HG03442 (cell line): ENCODE results near the gene CDKL5.

Experiments
- ATAC-seq: cut with Tn5 transposase; IDR thresholded peaks from one replicate; pipeline ENCODE4 v1.9.1; 2021; ENCODE audit warnings: mild to moderate bottlenecking, moderate library complexity; ENCODE audit not compliant: unreplicated experiment

The CDKL5 gene

GRCh38 chrX:18640686-18641085 is 215.3 kb downstream of the CDKL5 start:
- no peak for ATAC-seq

DNA sequence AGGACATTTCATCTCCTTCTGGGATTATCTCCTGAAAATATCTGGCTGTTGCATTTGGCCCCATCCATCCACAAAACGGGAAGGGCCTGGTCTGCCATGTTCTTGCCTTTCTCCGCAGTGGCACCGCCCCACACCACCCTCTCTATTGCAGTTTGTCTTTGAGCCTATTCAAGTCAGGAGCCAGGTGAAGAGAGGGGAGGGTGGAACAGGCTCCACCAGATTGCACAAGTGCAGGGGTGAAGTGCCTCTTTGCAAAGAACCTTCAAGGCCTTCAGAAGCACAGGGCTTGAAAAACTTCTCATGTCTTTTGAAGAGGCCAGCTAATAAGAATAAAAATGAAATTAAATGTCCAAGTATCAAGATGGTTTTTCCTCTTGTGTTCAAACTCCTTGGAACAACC is 217.8 kb downstream of the CDKL5 start:
- no peak for ATAC-seq

- ATAC-seq: no peak
Measured at GRCh38 chrX:18643853-18644252, 218.4 kb downstream of the CDKL5 start.

DNA sequence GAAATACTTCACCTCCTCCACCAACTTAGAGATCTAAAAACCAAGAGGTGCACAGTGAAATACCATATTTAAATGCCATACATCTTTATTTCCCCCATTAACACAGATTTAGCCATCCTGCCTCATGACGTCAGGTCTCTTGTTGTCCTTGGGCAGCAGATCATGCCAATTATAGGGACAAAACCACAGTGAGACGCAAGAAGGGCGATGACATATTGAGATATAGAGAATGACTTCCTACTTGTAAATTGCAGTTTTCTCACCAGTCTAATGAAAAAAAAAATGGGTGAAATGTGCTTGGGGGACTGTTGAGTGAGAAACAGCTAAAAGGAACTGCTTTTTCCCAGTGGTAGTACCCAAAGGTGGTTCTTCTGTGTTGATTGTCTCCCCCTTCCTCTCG is 222.2 kb downstream of the CDKL5 start:
- no peak for ATAC-seq

GRCh38 chrX:18649498-18649951 is 224.1 kb downstream of the CDKL5 start:
- ATAC-seq: no peak

- no peak for ATAC-seq
Measured at GRCh38 chrX:18650662-18651061, 225.3 kb downstream of the CDKL5 start.

GRCh38 chrX:18652636-18653035 is 227.2 kb downstream of the CDKL5 start:
- no peak for ATAC-seq

DNA sequence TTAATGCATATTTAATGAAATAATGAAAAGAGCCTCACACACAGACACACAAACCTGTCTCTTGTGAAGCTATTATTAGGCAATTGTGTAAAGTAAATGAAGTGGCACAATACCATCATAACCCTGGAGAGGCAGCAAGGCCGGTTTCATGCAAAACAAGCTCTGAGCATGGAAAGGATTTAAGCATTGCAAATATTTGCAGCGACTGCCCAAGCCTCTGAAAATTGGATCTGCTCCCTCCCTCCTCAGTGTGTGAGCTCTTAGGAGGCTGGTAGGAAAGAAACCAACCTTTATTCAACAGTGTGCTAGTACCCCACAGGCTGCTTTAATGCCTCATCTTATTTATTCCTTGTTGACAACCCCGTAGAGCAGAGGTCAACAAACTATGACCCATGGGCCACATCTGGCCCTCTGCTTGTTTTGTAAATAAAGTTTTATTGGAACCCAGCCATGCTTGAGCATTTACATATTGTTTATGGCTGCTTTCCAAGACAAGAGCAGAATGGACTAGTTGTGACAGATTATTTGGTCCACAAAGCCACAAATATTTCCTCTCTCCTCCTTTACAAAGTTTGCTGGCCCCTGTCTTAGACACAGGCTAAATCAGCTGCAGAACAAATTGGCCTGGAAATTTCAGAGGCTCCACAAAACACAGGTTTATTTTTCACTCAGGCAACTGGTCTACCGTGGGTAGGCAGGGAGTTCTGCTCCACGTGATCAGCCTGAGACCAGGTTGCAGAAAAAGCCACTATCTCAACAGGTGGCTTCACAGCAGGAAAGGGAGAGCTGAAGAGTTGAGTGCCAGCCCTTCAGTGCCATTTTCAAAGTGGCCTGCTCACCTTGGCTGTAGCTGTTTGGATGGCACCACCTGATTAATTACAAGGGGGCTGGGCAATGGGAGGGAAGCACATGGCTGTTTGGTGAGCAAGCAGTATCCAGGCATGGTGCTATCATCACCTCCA is 229.7 kb downstream of the CDKL5 start:
- ATAC-seq: no peak

GRCh38 chrX:18661273-18661672 is 235.9 kb downstream of the CDKL5 start:
- no peak for ATAC-seq

GRCh38 chrX:18664947-18665346 is 239.5 kb downstream of the CDKL5 start:
- no peak for ATAC-seq

GRCh38 chrX:18666614-18667013 is 241.2 kb downstream of the CDKL5 start:
- no peak for ATAC-seq

- no peak for ATAC-seq
Measured at GRCh38 chrX:18668071-18668835, 242.8 kb downstream of the CDKL5 start.

- no peak for ATAC-seq
Measured at GRCh38 chrX:18672008-18672407, 246.6 kb downstream of the CDKL5 start, which contains the start of gene RS1. Gene RS1, minus strand, starts transcription at chrX:18672108. Its CDS starts 40 bp downstream, at chrX:18672068.

GRCh38 chrX:18674417-18674787 is 249.0 kb downstream of the CDKL5 start:
- peak; percentile 28 for ATAC-seq

DNA sequence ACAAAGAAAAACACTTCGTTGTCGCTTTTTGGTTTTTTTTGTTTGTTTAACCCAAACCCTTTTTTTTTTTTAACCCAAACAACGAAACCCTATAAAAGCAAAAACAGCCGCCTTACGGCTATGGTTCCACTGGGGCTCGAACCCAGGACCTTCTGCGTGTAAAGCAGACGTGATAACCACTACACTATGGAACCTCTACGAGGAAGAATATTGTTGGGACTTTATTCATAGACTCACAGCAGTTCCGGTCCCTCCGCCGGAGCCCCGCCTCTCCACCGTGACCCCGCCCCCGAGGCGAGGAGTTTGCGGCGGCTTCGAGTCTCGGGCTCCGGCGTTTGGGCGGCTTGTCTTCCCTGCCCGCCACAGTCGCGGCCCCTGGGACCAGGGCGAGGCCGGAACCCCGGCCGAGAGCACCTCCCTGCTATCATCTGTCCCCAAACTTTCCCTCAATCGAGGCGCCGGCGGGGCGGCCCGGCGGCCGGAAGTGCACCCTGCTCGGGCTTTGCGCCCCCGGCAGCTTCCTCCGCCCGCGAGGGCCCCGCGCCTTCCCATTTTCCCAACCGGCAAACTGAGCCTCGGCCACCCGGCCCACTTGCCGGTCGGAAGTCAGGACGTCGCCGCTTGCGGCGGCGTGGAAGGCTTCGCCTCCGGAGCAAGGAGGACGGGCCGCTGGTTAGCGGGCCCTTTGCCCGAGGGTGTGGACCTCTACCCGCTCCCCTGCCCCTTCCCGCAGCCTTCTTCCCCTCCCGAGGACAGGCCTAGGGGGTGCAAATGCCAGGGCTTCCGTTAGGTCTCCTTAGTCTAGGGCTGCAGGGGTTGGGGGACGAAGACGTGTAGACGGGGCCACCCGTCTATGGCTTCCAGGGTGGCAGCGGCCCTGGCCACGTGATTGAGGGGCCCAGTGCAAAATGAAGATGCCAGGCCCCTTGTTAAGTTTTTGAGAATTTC is 249.7 kb downstream of the CDKL5 start:
- peak; percentile 74 for ATAC-seq

GRCh38 chrX:18676050-18676449 is 250.6 kb downstream of the CDKL5 start:
- no peak for ATAC-seq

DNA sequence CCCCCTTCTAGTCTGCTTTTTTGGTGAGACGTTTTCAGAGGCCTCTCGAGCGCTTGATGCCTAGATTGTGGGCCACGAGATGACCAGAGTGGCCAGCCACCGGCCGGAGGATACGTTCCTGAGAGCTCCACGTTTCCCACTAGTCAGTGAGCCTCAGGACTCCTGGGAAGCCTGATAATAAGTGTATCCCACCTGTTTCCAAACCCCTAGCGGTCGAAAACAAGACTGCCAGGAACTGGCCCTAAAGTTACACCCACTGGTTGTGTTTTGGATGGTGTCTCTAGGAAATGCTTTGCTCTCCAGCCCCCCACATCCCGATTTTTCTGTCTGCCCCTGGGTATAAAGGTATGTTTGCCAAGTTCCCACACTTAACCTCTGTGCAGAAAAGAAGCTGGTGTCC is 251.1 kb downstream of the CDKL5 start:
- no peak for ATAC-seq

DNA sequence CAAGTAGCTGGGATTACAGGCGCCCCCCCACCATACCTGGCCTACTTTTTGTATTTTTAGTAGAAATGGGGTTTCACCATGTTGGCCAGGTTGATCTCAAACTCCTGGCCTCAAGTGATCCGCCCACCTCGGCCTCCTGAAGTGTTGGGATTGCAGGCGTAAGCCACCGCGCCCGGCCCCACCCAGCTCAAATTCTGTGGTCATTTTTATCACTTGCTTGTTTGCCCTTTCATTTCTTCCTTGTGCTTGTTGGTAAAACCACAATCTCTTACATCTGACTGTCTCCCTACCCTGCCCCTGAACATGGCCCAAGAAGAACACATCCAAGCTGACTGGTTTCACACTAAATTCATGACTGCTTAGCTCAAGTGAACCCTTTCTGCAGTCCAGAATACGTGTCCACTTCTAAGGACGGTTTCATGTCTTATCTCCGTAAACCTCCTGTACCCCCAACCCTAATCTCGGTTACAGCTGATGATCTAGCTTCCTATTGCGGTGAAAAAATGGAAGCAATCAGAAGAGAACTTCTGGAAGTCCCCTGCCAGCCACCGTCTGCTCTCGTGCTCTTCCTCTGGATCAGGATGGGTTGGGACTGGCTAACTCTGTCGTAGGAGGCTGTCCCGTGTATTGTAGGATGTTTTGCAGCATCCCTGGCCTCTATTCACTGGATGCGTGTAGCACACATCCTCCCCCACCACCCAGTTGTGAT is 251.9 kb downstream of the CDKL5 start:
- no peak for ATAC-seq

DNA sequence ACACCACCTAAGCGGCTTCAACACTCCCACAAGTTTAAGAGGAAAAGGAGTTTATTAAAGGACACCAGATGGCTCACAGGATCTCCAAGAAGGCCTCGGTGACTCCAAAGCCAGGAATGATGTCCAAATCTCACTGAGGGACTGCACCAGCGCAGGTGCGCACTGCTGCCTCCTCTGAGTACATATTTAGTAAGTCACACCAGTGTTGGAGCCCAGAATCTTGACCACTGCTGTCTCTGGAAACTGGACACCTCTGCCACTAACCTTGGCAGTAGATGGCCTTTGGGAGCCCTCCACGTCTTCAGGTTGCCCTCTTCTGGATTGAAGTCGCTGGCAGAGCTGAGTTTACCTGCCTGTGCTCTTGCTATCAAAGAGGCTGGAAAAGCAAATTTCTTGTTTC is 256.6 kb downstream of the CDKL5 start:
- ATAC-seq: no peak

- no peak for ATAC-seq
Measured at GRCh38 chrX:18682979-18683387, 257.6 kb downstream of the CDKL5 start.
